ENCODE results near the gene CCDC106.

The CCDC106 gene

DNA sequence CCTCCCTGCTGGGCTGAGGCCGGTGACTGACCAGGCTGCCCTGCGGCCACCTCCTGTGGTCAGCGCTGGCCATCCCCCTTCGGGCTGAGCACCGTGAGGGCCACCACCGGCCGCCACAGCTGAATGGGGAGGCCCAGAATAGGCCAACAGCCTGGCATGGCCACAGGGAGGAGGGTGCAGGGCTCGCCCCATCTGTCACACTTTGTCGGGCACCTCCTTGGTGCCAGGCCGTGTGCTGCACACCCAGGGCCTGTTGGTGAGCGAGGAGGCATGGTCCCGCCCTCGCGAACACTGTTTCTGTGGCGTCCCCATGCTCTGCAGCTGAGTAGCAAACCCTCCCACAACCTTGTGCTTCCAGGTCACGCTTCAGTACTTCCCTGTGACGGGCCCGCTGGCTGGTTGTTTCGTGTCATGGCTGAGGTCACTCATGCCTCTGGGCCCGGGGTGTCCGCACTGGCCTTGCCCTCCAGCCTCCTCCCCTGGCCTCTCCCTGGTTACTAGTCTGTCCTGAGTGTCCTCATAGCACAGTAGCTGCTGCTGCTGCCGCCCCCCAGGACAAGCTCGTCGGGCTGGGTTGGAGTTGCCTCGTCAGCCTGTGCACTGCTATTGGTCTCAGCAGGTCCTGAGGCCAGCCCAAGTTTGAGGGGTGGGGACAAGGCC is 42.2 kb downstream of the CCDC106 start:
- peaks cover 44% of the 10 kb centered on the region for H3K36me3 ChIP-seq (ENCODE audit: control insufficient read depth, insufficient read depth, low read length)

DNA sequence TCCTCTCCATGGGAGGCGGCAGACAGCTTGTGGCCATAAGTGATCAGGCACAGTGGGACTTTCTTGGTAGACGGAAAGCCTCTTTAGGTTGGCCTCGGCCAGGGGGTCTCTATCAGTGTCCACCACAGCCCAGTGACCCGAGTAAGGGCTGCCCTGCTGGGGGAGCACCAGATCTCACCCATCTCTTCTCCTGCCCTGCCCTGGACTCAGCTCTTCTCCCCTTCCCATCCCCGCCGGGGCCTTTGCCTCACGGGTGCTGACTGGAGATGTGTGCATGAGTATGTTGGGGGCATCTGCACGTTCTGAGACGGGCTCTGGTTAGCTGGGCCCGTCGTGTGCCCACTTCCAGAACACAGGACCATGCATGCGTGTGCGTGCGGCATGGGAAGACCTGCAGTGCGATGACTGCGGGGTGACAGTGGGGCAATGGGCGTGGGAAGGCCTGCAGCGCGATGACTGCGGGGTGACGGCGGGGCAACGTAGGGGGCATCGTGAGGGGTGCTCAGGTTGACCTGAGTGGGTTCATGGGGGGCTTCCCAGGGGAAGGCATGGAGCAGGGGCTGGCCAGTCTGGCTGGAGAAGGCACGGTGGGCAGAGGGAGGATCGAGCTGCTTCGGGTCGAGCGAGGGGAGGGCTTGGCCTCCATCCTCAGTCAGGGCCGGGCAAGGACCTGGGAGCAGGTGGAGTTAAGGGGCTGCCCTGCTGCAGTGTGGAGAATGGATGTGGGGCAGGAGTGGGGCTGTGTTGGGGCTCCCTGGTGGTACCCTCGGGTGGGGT is 42.9 kb downstream of the CCDC106 start:
- H3K27me3 ChIP-seq (ENCODE audit: control insufficient read depth, insufficient read depth, low read length), result no peaks in the 10 kb centered on the region
- peaks cover 41% of the 10 kb centered on the region for H3K36me3 ChIP-seq (ENCODE audit: control insufficient read depth, insufficient read depth, low read length)
- H3K27ac ChIP-seq (ENCODE audit: low read depth, low read length), result no peak overlapping the region
- H3K9ac ChIP-seq (ENCODE audit: low read length), result no peak overlapping the region
- no peaks in the 10 kb centered on the region for H3K4me1 ChIP-seq (ENCODE audit: control insufficient read depth, insufficient read depth, low read length)
- no peak overlapping the region for H3K4me3 ChIP-seq (ENCODE audit: low read length)

More for the DNA sequence above, 42.2 kb downstream of the CCDC106 start:
- H3K27ac ChIP-seq (ENCODE audit: low read depth, low read length), result no peak overlapping the region
- H3K9ac ChIP-seq (ENCODE audit: low read length), result no peak overlapping the region
- no peak overlapping the region for H3K4me3 ChIP-seq (ENCODE audit: low read length)
- H3K4me1 ChIP-seq (ENCODE audit: control insufficient read depth, insufficient read depth, low read length), result no peaks in the 10 kb centered on the region
- no peaks in the 10 kb centered on the region for H3K27me3 ChIP-seq (ENCODE audit: control insufficient read depth, insufficient read depth, low read length)

GRCh38 chr19:55691561-55692481 is 43.8 kb downstream of the CCDC106 start:
- Histone ChIP-seq H3K27ac (ENCODE audit: low read depth, low read length) (no peak overlapping the region), H3K4me1 (ENCODE audit: control insufficient read depth, insufficient read depth, low read length) (no peaks in the 10 kb centered on the region), H3K27me3 (ENCODE audit: control insufficient read depth, insufficient read depth, low read length) (no peaks in the 10 kb centered on the region)

GRCh38 chr19:55692681-55693081 is 44.7 kb downstream of the CCDC106 start:
- Histone ChIP-seq H3K27me3 (ENCODE audit: control insufficient read depth, insufficient read depth, low read length) (no peaks in the 10 kb centered on the region), H3K9ac (ENCODE audit: low read length) (no peak overlapping the region), H3K27ac (ENCODE audit: low read depth, low read length) (no peak overlapping the region), H3K4me1 (ENCODE audit: control insufficient read depth, insufficient read depth, low read length) (no peaks in the 10 kb centered on the region), H3K4me3 (ENCODE audit: low read length) (no peak overlapping the region), H3K36me3 (ENCODE audit: control insufficient read depth, insufficient read depth, low read length) (peaks cover 44% of the 10 kb centered on the region)

More at GRCh38 chr19:55691561-55692481, 43.8 kb downstream of the CCDC106 start:
- no peak overlapping the region for H3K9ac ChIP-seq (ENCODE audit: low read length)
- H3K36me3 ChIP-seq (ENCODE audit: control insufficient read depth, insufficient read depth, low read length), result peaks cover 44% of the 10 kb centered on the region
- no peak overlapping the region for H3K4me3 ChIP-seq (ENCODE audit: low read length)

DNA sequence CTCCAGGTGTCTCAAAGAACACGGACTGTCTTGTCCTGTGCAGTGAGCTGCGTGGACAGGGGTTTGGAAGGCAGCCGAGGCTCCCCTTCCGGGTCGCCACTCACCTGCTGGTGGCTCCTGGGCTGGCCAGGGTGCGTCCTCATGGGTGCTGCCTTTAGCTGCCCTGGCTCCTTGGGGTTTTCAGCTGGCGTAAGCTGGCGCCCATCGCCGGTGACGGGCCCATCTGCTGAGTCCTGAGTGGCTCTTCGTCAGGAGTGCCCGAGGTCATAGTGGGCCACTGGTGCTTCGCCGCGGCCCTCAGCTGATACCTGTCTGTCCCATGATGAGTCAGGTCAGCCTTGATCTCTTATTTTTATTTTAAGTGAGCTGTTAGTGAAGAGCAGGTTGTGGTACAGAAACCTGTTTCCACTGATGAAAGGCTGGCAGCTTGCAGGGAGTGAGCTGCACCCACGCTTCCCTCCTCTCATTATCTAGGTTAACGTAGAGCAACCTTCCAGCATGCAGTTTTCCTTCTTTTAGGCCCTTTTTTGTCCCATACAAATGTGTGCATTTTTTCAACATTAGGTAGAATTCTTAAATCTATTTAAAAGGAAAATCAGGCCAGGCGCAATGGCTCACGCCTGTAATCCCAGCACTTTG is 45.4 kb downstream of the CCDC106 start:
- Histone ChIP-seq H3K9ac (ENCODE audit: low read length) (no peak overlapping the region), H3K4me3 (ENCODE audit: low read length) (no peak overlapping the region), H3K27me3 (ENCODE audit: control insufficient read depth, insufficient read depth, low read length) (no peaks in the 10 kb centered on the region), H3K36me3 (ENCODE audit: control insufficient read depth, insufficient read depth, low read length) (peaks cover 44% of the 10 kb centered on the region), H3K4me1 (ENCODE audit: control insufficient read depth, insufficient read depth, low read length) (no peaks in the 10 kb centered on the region), H3K27ac (ENCODE audit: low read depth, low read length) (no peak overlapping the region)

DNA sequence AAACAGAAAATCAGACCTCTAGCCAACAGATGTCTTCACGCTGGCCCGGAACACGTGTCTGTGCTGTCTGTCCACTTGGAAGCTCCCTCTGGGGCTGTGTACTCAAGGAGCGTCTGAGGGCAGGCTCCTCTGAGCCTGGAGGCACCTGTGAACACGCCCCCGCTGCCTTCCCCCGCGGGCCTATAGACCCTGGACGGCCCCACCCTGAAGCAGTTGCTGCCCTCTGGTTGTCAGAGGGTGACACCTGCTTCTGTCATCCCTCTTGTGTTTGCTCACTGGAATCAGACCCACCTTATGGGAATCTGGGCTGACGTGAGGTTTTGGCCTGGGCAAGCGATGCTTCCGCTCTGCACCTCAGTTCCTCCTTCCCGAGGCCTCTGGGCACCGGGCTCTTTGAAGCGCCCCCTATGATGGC is 46.2 kb downstream of the CCDC106 start:
- no peaks in the 10 kb centered on the region for H3K27me3 ChIP-seq (ENCODE audit: control insufficient read depth, insufficient read depth, low read length)
- peaks cover 41% of the 10 kb centered on the region for H3K36me3 ChIP-seq (ENCODE audit: control insufficient read depth, insufficient read depth, low read length)
- no peak overlapping the region for H3K27ac ChIP-seq (ENCODE audit: low read depth, low read length)
- H3K4me3 ChIP-seq (ENCODE audit: low read length), result no peak overlapping the region
- no peak overlapping the region for H3K9ac ChIP-seq (ENCODE audit: low read length)
- no peaks in the 10 kb centered on the region for H3K4me1 ChIP-seq (ENCODE audit: control insufficient read depth, insufficient read depth, low read length)

DNA sequence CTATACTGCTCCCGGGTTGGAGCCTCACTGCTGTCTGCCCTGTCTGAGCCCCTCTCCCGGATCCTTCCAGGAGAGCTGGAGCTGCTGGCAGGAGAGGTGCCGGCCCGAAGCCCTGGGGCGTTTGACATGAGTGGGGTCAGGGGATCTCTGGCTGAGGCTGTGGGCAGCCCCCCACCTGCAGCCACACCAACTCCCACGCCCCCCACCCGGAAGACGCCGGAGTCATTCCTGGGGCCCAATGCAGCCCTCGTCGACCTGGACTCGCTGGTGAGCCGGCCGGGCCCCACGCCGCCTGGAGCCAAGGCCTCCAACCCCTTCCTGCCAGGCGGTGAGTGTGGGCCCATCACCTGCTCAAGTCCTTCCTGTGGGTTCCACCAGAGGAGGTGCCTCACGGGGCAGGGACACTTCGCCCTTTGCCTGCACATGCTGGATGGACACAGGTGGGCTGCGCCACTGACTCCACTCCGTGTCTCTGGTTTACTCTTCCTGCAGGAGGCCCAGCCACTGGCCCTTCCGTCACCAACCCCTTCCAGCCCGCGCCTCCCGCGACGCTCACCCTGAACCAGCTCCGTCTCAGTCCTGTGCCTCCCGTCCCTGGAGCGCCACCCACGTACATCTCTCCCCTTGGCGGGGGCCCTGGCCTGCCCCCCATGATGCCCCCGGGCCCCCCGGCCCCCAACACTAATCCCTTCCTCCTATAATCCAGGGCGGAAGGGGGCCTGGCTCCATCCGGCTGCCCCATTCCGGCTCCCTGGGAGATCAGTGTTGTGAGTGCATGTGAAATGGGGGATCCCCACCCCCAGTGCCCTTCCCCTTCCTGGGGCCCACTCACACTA is 46.9 kb downstream of the CCDC106 start:
- peaks cover 34% of the 10 kb centered on the region for H3K36me3 ChIP-seq (ENCODE audit: control insufficient read depth, insufficient read depth, low read length)
- H3K27ac ChIP-seq (ENCODE audit: low read depth, low read length), result no peak overlapping the region
- no peak overlapping the region for H3K4me3 ChIP-seq (ENCODE audit: low read length)
- H3K9ac ChIP-seq (ENCODE audit: low read length), result no peak overlapping the region
- H3K4me1 ChIP-seq (ENCODE audit: control insufficient read depth, insufficient read depth, low read length), result no peaks in the 10 kb centered on the region
- H3K27me3 ChIP-seq (ENCODE audit: control insufficient read depth, insufficient read depth, low read length), result no peaks in the 10 kb centered on the region

DNA sequence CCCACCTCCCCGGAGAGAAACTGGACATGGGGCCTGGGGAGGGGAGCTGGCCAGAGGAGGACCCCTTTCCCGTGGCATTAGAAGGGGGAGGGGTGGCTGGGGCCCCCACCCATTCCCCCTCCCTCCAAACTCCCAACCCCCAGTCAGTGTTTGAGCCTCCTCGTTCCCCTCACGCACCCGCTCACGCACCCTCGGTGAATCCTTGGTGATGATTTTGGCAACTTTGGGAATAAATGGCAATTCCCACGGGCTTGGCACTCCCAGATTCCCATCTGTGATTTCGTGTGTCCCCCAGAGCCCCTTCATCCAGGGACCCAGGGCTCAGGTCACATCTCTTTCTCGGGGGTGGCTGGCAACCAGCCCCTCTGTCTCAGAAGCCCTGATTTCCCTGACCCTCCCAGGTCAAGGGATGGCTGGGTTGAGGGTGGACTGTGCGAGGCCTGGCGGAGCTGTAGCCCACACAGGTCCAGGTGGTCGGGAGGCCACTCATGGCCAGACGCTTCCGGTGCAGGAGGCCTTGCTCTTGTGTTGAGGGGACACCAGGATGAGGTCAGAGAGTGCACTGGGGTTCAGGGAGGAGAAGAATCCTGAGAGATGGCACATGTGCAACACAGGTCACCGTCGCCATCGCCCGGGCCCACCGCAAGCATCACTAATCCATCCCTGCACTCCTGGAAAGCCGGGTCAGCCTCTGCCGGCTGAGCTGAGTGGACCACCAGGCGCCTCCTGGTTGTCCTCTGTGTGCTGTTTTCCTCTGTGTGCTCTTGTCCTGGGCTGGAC is 47.7 kb downstream of the CCDC106 start:
- no peaks in the 10 kb centered on the region for H3K4me1 ChIP-seq (ENCODE audit: control insufficient read depth, insufficient read depth, low read length)
- no peak overlapping the region for H3K9ac ChIP-seq (ENCODE audit: low read length)
- no peaks in the 10 kb centered on the region for H3K27me3 ChIP-seq (ENCODE audit: control insufficient read depth, insufficient read depth, low read length)
- H3K27ac ChIP-seq (ENCODE audit: low read depth, low read length), result no peak overlapping the region
- H3K4me3 ChIP-seq (ENCODE audit: low read length), result no peak overlapping the region
- peaks cover 26% of the 10 kb centered on the region for H3K36me3 ChIP-seq (ENCODE audit: control insufficient read depth, insufficient read depth, low read length)

- H3K36me3 ChIP-seq (ENCODE audit: control insufficient read depth, insufficient read depth, low read length), result peaks cover 20% of the 10 kb centered on the region
- no peak overlapping the region for H3K4me3 ChIP-seq (ENCODE audit: low read length)
- no peaks in the 10 kb centered on the region for H3K27me3 ChIP-seq (ENCODE audit: control insufficient read depth, insufficient read depth, low read length)
- no peak overlapping the region for H3K27ac ChIP-seq (ENCODE audit: low read depth, low read length)
- H3K9ac ChIP-seq (ENCODE audit: low read length), result no peak overlapping the region
- H3K4me1 ChIP-seq (ENCODE audit: control insufficient read depth, insufficient read depth, low read length), result no peaks in the 10 kb centered on the region
Observed at GRCh38 chr19:55696301-55697068, 48.5 kb downstream of the CCDC106 start.

- Histone ChIP-seq H3K27me3 (ENCODE audit: control insufficient read depth, insufficient read depth, low read length) (no peaks in the 10 kb centered on the region), H3K9ac (ENCODE audit: low read length) (no peak overlapping the region), H3K4me1 (ENCODE audit: control insufficient read depth, insufficient read depth, low read length) (no peaks in the 10 kb centered on the region), H3K27ac (ENCODE audit: low read depth, low read length) (no peak overlapping the region), H3K4me3 (ENCODE audit: low read length) (no peak overlapping the region), H3K36me3 (ENCODE audit: control insufficient read depth, insufficient read depth, low read length) (peaks cover 20% of the 10 kb centered on the region)
Observed at GRCh38 chr19:55697069-55697440, 49.0 kb downstream of the CCDC106 start.

Measured in rectal smooth muscle tissue (tissue), 1 donor.